Measurements from ENCODE around the gene PECR. TPM values are rescaled to one million over a fixed set of nuclear protein-coding genes. Genes with fewer than 3 reads are reported as not detected.

Gene PECR
- total RNA-seq, 2 experiments from 2014 or later, result 2.3 to 5.3 TPM

GRCh38 chr2:216008387-216008786, 73.2 kb downstream of the PECR start:
- POLR2A ChIA-PET, result interaction anchor here (0.5 to 1.2 kb wide), 4 partner anchors 9 to 48 kb away, joined by 3 to 6 read pairs (median 4); no protein-coding TSS in a partner anchor
- no peak overlapping the region for H2AFZ ChIP-seq (ENCODE audit: low read length)
- intact Hi-C loops (cut with micrococcal nuclease; ENCODE audit: unreplicated experiment), result no loop called here
- H4K20me1 ChIP-seq (ENCODE audit: insufficient read depth, low read length), result no peaks in the 10 kb centered on the region
- TF ChIP-seq CTCF (conservative IDR thresholded peaks at IDR 0.05; ENCODE audit: low read length) (peak; percentile 40), EZH2phosphoT487 (IDR thresholded peaks at IDR 0.05; ENCODE audit: borderline replicate concordance, low read depth, low read length) (no peak)
- H3K4me1 ChIP-seq (ENCODE audit: insufficient read depth, low read length, poor library complexity, severe bottlenecking), result peaks cover 12% of the 10 kb centered on the region
- H3K9me3 ChIP-seq (ENCODE audit: low read length), result no peaks in the 10 kb centered on the region
- no peak for DNase-seq (ENCODE audit: low spot score)
- no peaks in the 10 kb centered on the region for H3K9me2 ChIP-seq (ENCODE audit: insufficient read depth, low read length)
- no peak overlapping the region for H3K27ac ChIP-seq (ENCODE audit: low read depth, low read length, poor library complexity, severe bottlenecking)
- CTCF ChIA-PET (ENCODE audit: unreplicated experiment), result interaction anchor here (0.6 kb wide), 1 partner anchor 1199 kb away, joined by 4 read pairs; the partner anchor contains the start of gene BARD1
- no peak overlapping the region for H3K4me2 ChIP-seq (ENCODE audit: low read length)
- H3K4me3 ChIP-seq (ENCODE audit: low read depth, low read length, poor library complexity, severe bottlenecking), result no peak overlapping the region
- H3K79me2 ChIP-seq (ENCODE audit: insufficient read depth, low read depth, low read length), result peaks cover 16% of the 10 kb centered on the region; the same call in 1 of the 2 replicates
- H3K36me3 ChIP-seq (ENCODE audit: insufficient read depth, low read length), result no peaks in the 10 kb centered on the region
- no TSS peak for BruUV-seq (replicated peaks)

- no TSS peak for BruUV-seq (replicated peaks)
- no peak for TF ChIP-seq EZH2phosphoT487 (IDR thresholded peaks at IDR 0.05; ENCODE audit: borderline replicate concordance, low read depth, low read length)
- no peak for TF ChIP-seq CTCF (conservative IDR thresholded peaks at IDR 0.05; ENCODE audit: low read length)
- ChIA-PET POLR2A (interaction anchor here (0.6 to 1.7 kb wide), 4 partner anchors 10 to 58 kb away, joined by 3 to 7 read pairs (median 4); no protein-coding TSS in a partner anchor), CTCF (ENCODE audit: unreplicated experiment) (no interaction called here)
- Histone ChIP-seq H3K27ac (ENCODE audit: low read depth, low read length, poor library complexity, severe bottlenecking) (no peak overlapping the region), H2AFZ (ENCODE audit: low read length) (no peak overlapping the region), H3K4me3 (ENCODE audit: low read depth, low read length, poor library complexity, severe bottlenecking) (no peak overlapping the region), H3K4me1 (ENCODE audit: insufficient read depth, low read length, poor library complexity, severe bottlenecking) (peaks cover 10% of the 10 kb centered on the region), H3K9me2 (ENCODE audit: insufficient read depth, low read length) (no peaks in the 10 kb centered on the region), H3K36me3 (ENCODE audit: insufficient read depth, low read length) (no peaks in the 10 kb centered on the region), H3K4me2 (ENCODE audit: low read length) (no peak overlapping the region), H4K20me1 (ENCODE audit: insufficient read depth, low read length) (no peaks in the 10 kb centered on the region), H3K79me2 (ENCODE audit: insufficient read depth, low read depth, low read length) (peaks cover 2% of the 10 kb centered on the region; the same call in 1 of the 2 replicates), H3K9me3 (ENCODE audit: low read length) (no peaks in the 10 kb centered on the region)
- intact Hi-C loops (cut with micrococcal nuclease; ENCODE audit: unreplicated experiment), result no loop called here
- DNase-seq (ENCODE audit: low spot score), result no peak
These were observed 75.4 kb downstream of the PECR start for GRCh38 chr2:216006164-216006663.

GRCh38 chr2:216004697-216005283, 76.8 kb downstream of the PECR start:
- H3K79me2 ChIP-seq (ENCODE audit: insufficient read depth, low read depth, low read length), result no peaks in the 10 kb centered on the region
- peaks cover 10% of the 10 kb centered on the region for H3K4me1 ChIP-seq (ENCODE audit: insufficient read depth, low read length, poor library complexity, severe bottlenecking)
- intact Hi-C loops (cut with micrococcal nuclease; ENCODE audit: unreplicated experiment), result no loop called here
- H2AFZ ChIP-seq (ENCODE audit: low read length), result no peak overlapping the region
- no peak overlapping the region for H3K4me2 ChIP-seq (ENCODE audit: low read length)
- no peak for TF ChIP-seq CTCF (conservative IDR thresholded peaks at IDR 0.05; ENCODE audit: low read length)
- TF ChIP-seq EZH2phosphoT487 (IDR thresholded peaks at IDR 0.05; ENCODE audit: borderline replicate concordance, low read depth, low read length), result no peak
- no peak overlapping the region for H3K27ac ChIP-seq (ENCODE audit: low read depth, low read length, poor library complexity, severe bottlenecking)
- H3K9me3 ChIP-seq (ENCODE audit: low read length), result no peaks in the 10 kb centered on the region
- ChIA-PET POLR2A (interaction anchor here (0.6 to 1.7 kb wide), 4 partner anchors 19 to 604 kb away, joined by 3 to 7 read pairs (median 6); no protein-coding TSS in a partner anchor), CTCF (ENCODE audit: unreplicated experiment) (no interaction called here)
- H3K9me2 ChIP-seq (ENCODE audit: insufficient read depth, low read length), result no peaks in the 10 kb centered on the region
- H4K20me1 ChIP-seq (ENCODE audit: insufficient read depth, low read length), result no peaks in the 10 kb centered on the region
- no peak for DNase-seq (ENCODE audit: low spot score)
- no TSS peak for BruUV-seq (replicated peaks)
- H3K36me3 ChIP-seq (ENCODE audit: insufficient read depth, low read length), result no peaks in the 10 kb centered on the region
- H3K4me3 ChIP-seq (ENCODE audit: low read depth, low read length, poor library complexity, severe bottlenecking), result no peak overlapping the region
